GM21390 (cell line): ENCODE results near the gene KRT17.
"Not testable (repeated sequence)": the region's sequence is repeated elsewhere in the genome, so short reads cannot be mapped to it uniquely, and the experiment has no call there.

Experiments
- ATAC-seq: cut with Tn5 transposase; IDR thresholded peaks from one replicate; pipeline ENCODE4 v1.9.1; 2021; ENCODE audit not compliant: unreplicated experiment

Gene KRT17

GRCh38 chr17:41621916-41622315 is 2.5 kb downstream of the KRT17 start:
- ATAC-seq, result no peak

GRCh38 chr17:41621435-41621817 is 2.9 kb downstream of the KRT17 start:
- not testable (repeated sequence) for ATAC-seq

DNA sequence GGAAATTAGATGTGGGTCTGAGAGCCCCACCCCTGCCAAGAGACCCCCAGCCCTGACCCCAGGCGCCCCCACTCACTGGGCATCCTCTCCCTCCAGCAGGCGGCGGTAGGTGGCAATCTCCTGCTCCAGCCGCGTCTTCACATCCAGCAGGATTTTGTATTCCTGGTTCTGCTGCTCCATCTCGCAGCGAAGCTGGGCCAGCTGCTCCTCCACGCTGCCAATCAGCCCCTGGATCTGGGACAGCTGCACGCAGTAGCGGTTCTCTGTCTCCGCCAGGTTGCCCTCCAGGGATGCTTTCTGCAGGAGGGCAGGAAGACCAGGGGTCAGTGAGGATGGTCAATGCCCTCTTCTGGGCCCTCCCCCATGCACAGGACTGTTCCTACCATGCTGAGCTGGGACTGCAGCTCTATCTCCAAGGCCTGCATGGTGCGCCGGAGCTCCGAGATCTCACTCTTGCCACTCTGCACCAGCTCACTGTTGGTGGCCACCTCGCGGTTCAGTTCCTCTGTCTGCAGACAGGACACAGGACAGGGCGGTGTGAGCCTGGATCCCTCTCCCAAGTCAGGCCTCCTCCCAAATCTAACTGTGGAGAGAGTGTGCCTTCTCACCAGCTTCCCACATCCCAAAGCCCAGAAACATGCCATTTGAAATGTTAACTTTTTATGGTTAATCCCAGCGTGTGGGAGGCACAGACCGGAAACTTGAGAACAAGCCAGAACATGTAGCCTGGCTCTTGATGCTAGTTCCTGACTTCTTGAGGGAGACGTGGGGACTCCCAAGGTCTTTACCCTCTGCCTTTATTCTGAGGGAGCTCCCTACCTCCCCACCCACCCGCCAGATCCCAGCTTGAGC is 3.6 kb downstream of the KRT17 start:
- ATAC-seq, result no peak

GRCh38 chr17:41619927-41620582 is 4.3 kb downstream of the KRT17 start:
- ATAC-seq, result not testable (repeated sequence)

- ATAC-seq, result no peak
Observed at GRCh38 chr17:41619036-41619926, 5.1 kb downstream of the KRT17 start.

DNA sequence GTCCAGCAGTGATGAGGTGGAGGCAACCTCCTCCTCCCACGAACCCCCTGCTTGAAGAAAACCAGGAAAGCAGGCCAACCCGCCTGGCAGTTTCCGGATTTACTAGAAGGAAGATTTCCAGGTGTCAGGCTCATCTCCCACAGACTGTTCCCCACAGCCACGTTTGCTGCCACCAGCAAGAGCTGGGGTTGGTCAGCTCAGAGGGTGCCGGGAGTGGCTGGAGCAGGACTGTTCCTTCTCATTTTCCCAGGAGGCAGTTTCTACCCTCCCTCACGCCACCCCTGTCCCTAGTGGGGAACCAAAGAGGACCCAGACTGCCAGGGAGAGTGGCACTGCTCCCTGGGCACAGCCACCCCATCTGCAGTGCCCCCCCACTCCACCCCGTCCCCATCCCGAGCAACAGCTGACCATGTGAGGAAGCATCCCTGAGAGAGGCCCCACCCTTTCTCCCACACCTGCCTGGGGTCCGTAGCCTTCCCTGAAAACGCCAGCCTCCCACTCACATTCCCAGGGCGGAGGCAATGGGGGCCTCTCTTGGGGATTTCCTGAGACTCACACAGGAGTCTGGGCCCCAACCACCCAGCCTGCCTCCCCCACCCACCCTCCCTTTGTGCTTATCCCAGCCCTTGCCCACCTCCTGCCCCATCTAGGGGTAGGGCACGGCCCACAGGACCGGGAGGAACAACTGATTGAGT is 5.9 kb downstream of the KRT17 start:
- no peak for ATAC-seq

- no peak for ATAC-seq
Observed at GRCh38 chr17:41617698-41618097, 6.7 kb downstream of the KRT17 start.

DNA sequence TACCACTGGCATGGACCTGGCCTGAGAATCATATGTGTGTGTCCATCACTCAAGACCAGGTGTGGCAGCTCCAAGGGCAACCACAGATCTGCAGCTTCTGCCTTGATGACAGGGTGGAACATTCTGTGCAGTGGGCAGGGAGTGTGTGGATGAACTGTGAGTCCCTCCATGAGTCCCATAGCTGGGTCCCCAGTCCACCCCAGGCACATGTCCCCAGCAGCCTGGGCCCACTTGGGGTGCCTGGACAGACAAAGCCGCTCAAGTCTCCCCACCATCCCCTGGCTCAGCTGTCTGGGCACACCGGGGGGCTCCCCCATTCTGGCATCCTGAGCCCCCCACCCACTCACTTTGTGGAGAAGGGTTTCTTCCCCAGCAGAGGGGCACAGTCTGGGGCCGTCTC is 7.2 kb downstream of the KRT17 start:
- no peak for ATAC-seq

- ATAC-seq, result not testable (repeated sequence)
Observed at GRCh38 chr17:41616486-41616885, 7.9 kb downstream of the KRT17 start.

GRCh38 chr17:41615454-41615853 is 8.9 kb downstream of the KRT17 start:
- ATAC-seq, result no peak

DNA sequence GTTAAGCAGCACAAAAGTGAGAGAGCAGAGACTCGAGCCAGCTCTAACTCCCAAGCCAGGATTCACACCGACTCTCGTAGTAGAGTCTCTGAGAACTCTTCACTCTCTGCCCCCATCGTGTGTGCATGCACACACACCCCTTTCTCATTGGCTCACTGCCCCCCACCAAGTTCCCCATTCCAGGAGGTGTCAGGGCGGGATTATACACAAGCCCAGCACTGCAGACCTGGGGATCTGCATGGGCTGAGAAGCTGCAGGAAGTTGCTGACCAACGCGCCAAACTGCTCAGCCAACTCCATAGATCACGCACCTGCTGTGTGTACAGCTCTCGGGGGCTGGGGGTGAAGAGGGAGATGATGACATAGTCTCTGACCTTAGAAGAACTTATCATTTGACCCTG is 9.6 kb downstream of the KRT17 start:
- ATAC-seq, result not testable (repeated sequence)

DNA sequence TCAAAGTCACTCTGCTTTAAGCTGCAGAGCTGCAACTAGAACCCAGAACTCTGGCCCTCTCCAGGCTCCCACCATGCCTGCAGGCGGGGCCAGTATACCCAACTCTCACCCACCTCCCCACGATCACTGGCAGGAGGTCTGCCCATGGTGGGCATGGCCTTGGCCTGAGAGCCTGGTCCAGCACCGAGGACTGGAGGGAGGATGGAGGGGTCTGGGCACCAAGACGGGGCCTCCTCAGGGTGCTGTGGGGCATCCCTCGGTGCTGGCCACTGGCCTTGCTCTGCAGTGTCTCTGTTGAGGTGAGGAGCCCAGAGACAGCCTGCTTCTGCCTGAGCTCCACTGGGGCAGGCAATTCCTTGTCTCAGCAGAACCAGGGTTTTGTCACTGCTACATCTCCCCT is 10.3 kb downstream of the KRT17 start:
- no peak for ATAC-seq

DNA sequence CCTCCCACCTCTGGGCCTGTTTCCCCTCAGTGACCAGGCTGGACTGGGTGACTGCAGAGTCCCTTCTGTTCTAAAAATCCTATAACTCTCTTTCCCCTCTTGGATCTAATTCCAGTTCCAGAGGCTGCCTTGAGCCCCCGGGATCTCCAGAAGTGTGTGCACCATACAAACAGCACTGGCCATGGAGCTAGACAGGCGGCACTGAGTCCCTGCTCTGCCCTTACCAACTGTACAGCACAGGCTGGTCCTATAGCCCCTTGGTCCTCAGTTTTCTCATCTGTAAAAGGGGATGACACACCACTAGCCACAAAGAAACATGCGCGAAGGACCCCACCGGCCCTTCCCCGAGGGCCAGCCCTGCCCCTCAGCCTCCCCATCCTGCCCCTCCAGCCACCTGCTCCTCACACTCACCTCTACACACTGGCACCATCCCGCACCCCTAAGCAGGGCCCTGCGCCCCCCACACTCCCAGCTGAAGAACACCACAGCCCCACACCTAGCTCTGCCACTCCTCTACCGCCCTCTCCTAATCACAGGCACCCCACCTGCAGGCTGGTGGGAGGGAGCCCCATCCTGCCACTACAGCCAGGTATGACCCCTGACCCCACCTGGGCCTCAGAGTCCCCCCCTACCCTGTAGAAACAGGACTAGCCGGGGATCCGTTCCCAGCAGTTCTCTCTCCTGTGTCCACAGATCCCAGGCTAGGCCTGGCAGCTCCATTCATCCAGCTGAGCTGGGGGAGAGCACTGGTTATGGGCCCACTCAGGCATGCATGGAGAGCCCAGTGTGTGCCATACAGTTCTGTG is 10.9 kb downstream of the KRT17 start:
- ATAC-seq, result no peak

DNA sequence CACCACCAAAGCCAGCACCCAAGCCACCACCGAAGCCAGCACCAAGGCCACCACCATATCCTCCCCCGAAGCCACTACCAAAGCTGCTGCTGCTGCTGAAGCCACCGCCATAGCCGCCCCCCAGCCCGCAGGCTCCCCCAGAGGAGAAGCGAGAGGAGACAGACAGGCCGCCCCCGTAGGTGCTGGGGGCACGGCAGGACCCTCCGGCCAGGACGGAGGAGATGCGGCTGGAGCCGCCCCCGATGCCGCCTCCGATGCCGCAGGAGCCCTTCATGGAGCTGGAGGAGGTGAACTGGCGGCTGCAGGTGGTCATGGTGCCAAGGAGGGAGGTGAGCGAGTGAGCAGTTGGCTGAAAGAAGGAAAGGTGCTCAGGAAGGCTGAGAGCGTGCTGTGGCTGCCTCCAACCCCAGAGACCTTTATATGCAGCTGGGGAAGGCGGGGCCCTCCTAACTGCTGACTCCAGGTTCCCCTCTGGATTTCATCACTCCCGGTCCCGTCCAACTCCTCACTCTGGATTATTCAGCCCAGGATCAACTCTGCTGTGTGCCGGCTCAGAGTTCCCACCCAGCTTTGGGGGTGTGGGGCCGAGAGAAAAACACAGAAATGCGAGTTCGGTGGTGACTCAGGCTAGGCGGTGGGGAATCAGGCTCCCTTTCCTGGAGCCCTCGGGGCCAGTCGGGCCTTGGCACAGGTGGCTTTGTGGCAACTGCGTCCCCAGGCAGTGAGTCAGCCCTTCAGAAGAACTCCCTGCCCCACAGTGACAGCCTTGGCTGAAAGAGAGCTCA is 11.8 kb downstream of the KRT17 start, which contains the start of gene KRT16:
TSS of gene KRT16 (minus strand) at position 392 of the 785 bp plus-strand sequence. CDS start at position 313, 79 bp downstream.
- ATAC-seq, result not testable (repeated sequence)

GRCh38 chr17:41610965-41611640 is 13.3 kb downstream of the KRT17 start:
- ATAC-seq, result no peak

GRCh38 chr17:41610061-41610517 is 14.3 kb downstream of the KRT17 start:
- not testable (repeated sequence) for ATAC-seq

GRCh38 chr17:41606930-41607329 is 17.4 kb downstream of the KRT17 start:
- not testable (repeated sequence) for ATAC-seq

DNA sequence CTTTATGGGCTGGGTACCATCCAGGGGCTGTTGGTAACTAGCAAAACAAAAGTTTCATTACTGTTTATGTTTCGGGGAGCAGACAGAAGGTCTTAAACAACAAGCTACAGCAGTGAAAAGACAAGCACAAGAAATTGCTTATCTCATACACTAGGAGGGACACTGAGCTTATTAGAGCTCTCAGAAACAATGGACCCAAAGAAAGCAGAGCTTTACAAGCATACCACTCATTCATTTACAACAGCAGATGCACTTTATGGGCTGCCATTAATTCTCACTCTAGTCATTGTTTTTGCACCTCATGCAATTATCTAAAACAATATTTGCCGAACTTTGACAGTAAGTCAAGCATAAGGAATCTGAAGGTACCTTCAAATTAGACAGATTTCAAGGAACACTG is 21.9 kb downstream of the KRT17 start:
- ATAC-seq, result no peak
